ENCODE measurements around the gene COX20. TPM values are rescaled to one million over a fixed set of nuclear protein-coding genes. Genes with fewer than 3 reads are reported as not detected.

COX20 gene
- polyA plus RNA-seq, 1 donor from 2014 or later: 169 TPM

DNA sequence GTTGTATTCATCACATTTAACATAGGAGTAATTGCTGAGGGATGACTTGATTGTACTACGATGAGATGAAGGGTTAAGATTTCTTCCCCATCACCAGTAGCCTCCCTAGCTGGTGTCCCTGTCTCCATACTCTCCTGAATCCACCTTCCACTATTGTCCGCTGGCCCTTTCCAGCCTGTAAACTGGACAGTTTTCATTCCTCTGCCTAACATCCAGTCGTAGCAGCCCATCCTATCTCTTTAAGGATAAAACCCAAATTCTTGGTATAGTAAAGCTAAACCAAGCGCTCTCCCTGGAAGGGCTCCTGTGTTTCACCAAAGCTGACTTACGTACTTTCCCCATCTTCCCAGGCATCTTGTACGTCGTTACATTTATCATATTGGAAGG lies 670 bp downstream of the COX20 start:
- no peak for TF ChIP-seq RAD21 (conservative IDR thresholded peaks at IDR 0.05)
- TF ChIP-seq SMC3 (conservative IDR thresholded peaks at IDR 0.05; ENCODE audit: poor library complexity): peak; percentile 17
- no peaks in the 10 kb centered on the region for H3K9me2 ChIP-seq (ENCODE audit: insufficient read depth, low read length)

DNA sequence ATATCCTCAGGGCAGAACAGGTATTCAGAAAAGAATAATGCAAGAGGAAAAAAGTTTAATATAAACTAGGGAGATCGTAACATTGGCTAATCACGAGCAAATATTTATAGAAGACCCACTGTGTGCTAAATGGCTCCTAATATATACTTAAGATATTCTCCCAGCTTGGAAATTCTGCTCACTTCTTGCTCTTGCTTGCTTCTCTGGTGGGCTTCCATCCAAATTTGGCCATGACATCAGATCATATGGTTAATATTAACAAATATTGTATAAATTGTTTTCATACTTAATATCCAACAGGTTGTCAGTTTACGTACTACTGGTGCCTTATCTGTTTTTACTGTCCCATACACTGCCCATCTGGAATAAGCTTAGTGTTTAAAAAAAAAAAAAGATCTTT lies 1.1 kb downstream of the COX20 start:
- TF ChIP-seq RAD21 (conservative IDR thresholded peaks at IDR 0.05) (no peak), EZH2 (IDR thresholded peaks at IDR 0.05; ENCODE audit: borderline replicate concordance, insufficient read depth, low read length, poor library complexity, severe bottlenecking) (no peak), SMC3 (conservative IDR thresholded peaks at IDR 0.05; ENCODE audit: poor library complexity) (no peak), POLR2AphosphoS5 (IDR thresholded peaks at IDR 0.05) (no peak), MXI1 (conservative IDR thresholded peaks at IDR 0.05; ENCODE audit: poor library complexity, severe bottlenecking) (no peak), TAF1 (IDR thresholded peaks at IDR 0.05; ENCODE audit: low read depth) (no peak), EP300 (conservative IDR thresholded peaks at IDR 0.05; ENCODE audit: poor library complexity, severe bottlenecking) (no peak)
- TF ChIP-seq, protein P1, sequence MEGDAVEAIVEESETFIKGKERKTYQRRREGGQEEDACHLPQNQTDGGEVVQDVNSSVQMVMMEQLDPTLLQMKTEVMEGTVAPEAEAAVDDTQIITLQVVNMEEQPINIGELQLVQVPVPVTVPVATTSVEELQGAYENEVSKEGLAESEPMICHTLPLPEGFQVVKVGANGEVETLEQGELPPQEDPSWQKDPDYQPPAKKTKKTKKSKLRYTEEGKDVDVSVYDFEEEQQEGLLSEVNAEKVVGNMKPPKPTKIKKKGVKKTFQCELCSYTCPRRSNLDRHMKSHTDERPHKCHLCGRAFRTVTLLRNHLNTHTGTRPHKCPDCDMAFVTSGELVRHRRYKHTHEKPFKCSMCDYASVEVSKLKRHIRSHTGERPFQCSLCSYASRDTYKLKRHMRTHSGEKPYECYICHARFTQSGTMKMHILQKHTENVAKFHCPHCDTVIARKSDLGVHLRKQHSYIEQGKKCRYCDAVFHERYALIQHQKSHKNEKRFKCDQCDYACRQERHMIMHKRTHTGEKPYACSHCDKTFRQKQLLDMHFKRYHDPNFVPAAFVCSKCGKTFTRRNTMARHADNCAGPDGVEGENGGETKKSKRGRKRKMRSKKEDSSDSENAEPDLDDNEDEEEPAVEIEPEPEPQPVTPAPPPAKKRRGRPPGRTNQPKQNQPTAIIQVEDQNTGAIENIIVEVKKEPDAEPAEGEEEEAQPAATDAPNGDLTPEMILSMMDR (IDR thresholded peaks at IDR 0.05; ENCODE audit: poor library complexity, severe bottlenecking): no peak
- TF ChIP-seq, protein P2, sequence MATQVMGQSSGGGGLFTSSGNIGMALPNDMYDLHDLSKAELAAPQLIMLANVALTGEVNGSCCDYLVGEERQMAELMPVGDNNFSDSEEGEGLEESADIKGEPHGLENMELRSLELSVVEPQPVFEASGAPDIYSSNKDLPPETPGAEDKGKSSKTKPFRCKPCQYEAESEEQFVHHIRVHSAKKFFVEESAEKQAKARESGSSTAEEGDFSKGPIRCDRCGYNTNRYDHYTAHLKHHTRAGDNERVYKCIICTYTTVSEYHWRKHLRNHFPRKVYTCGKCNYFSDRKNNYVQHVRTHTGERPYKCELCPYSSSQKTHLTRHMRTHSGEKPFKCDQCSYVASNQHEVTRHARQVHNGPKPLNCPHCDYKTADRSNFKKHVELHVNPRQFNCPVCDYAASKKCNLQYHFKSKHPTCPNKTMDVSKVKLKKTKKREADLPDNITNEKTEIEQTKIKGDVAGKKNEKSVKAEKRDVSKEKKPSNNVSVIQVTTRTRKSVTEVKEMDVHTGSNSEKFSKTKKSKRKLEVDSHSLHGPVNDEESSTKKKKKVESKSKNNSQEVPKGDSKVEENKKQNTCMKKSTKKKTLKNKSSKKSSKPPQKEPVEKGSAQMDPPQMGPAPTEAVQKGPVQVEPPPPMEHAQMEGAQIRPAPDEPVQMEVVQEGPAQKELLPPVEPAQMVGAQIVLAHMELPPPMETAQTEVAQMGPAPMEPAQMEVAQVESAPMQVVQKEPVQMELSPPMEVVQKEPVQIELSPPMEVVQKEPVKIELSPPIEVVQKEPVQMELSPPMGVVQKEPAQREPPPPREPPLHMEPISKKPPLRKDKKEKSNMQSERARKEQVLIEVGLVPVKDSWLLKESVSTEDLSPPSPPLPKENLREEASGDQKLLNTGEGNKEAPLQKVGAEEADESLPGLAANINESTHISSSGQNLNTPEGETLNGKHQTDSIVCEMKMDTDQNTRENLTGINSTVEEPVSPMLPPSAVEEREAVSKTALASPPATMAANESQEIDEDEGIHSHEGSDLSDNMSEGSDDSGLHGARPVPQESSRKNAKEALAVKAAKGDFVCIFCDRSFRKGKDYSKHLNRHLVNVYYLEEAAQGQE (IDR thresholded peaks at IDR 0.05; ENCODE audit: borderline replicate concordance): no peak
- H3K9me3 ChIP-seq (ENCODE audit: low read length): no peaks in the 10 kb centered on the region
- peak overlapping the region; percentile 86 for H3K4me2 ChIP-seq (ENCODE audit: low read length)
- H3K9ac ChIP-seq (ENCODE audit: low read length): peak overlapping the region; percentile 98
- peak overlapping the region; percentile 95 for H3K27ac ChIP-seq (ENCODE audit: low read length)
- H3K9me2 ChIP-seq (ENCODE audit: insufficient read depth, low read length): no peaks in the 10 kb centered on the region
- peaks cover 5% of the 10 kb centered on the region for H3F3A ChIP-seq (ENCODE audit: insufficient read depth, low read length, poor library complexity, severe bottlenecking)
- H4K20me1 ChIP-seq (ENCODE audit: insufficient read depth): no peaks in the 10 kb centered on the region
- no peaks in the 10 kb centered on the region for H3K27me3 ChIP-seq (ENCODE audit: insufficient read depth, low read depth, low read length)
- H3K4me3 ChIP-seq (ENCODE audit: low read length): peak overlapping the region; percentile 79
- no peaks in the 10 kb centered on the region for H3K36me3 ChIP-seq (ENCODE audit: insufficient read depth, low read length)
- H3K79me2 ChIP-seq (replicated peaks; ENCODE audit: insufficient read depth, low read length): peaks cover 52% of the 10 kb centered on the region
- H2AFZ ChIP-seq (ENCODE audit: low read depth, low read length): no peak overlapping the region

More for the DNA sequence above, 670 bp downstream of the COX20 start:
- Histone ChIP-seq H3K9me3 (ENCODE audit: low read length) (no peaks in the 10 kb centered on the region), H3K4me2 (ENCODE audit: low read length) (peak overlapping the region; percentile 86), H3K27me3 (ENCODE audit: insufficient read depth, low read depth, low read length) (no peaks in the 10 kb centered on the region), H4K20me1 (ENCODE audit: insufficient read depth) (no peaks in the 10 kb centered on the region), H3K27ac (ENCODE audit: low read length) (peak overlapping the region; percentile 95), H2AFZ (ENCODE audit: low read depth, low read length) (peak overlapping the region; percentile 43), H3F3A (ENCODE audit: insufficient read depth, low read length, poor library complexity, severe bottlenecking) (peaks cover 5% of the 10 kb centered on the region), H3K36me3 (ENCODE audit: insufficient read depth, low read length) (no peaks in the 10 kb centered on the region), H3K79me2 (replicated peaks; ENCODE audit: insufficient read depth, low read length) (peaks cover 47% of the 10 kb centered on the region), H3K4me3 (ENCODE audit: low read length) (peak overlapping the region; percentile 79), H3K9ac (ENCODE audit: low read length) (peak overlapping the region; percentile 98)
